ENCODE results near the gene TMEFF2.
A peak's percentile ranks its signal among the peaks of the same experiment; 100 is the strongest.
"Not testable (repeated sequence)": the region's sequence is repeated elsewhere in the genome, so short reads cannot be mapped to it uniquely, and the experiment has no call there.

The TMEFF2 gene

GRCh38 chr2:192132604-192133003 is 62.1 kb downstream of the TMEFF2 start:
- DNase-seq: not testable (repeated sequence)

DNA sequence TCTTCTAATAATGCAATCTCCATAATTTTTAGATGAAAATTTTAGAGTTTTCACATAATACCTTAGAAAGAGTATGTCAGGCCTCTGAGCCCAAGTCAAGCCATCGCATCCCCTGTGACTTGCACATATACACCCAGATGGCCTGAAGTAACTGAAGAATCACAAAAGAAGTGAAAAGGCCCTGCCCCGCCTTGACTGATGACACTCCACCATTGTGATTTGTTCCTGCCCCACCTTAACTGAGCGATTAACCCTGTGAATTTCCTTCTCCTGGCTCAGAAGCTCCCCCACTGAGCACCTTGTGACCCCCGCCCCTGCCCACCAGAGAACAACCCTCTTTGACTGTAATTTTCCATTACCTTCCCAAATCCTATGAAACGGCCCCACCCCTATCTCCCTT is 64.4 kb downstream of the TMEFF2 start:
- not testable (repeated sequence) for DNase-seq

GRCh38 chr2:192128655-192129054 is 66.1 kb downstream of the TMEFF2 start:
- DNase-seq: peak in 11 of 58 donors; percentile 3 to 27 (median 10)

- DNase-seq: no peak
Measured at GRCh38 chr2:192127434-192127833, 67.3 kb downstream of the TMEFF2 start.

- DNase-seq: no peak
Measured at GRCh38 chr2:192126912-192127311, 67.8 kb downstream of the TMEFF2 start.

- DNase-seq: no peak
Measured at GRCh38 chr2:192126426-192126825, 68.3 kb downstream of the TMEFF2 start.

DNA sequence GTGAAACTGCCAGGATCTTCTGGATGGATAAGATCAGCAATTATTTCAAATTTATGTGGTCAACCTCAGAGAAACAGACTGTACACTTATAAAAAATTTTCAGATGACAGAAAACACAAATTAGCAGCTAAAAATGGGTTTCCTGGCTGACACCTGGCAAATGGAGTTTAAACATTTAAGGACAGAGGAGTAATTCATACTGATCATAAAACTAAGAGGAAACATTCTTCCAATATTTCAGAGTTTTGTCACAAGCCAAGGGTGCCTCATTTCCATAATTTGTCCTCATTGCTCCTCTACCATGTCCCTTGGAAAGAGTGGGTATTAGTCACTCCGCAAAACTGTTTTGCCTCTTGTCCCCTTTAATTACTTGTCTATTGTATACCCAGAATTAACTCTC is 70.2 kb downstream of the TMEFF2 start:
- DNase-seq: no peak

GRCh38 chr2:192123847-192124246 is 70.9 kb downstream of the TMEFF2 start:
- peak in 29 of 58 donors; percentile 0 to 70 (median 17) for DNase-seq

- DNase-seq: no peak
Measured at GRCh38 chr2:192122946-192123345, 71.8 kb downstream of the TMEFF2 start.

DNA sequence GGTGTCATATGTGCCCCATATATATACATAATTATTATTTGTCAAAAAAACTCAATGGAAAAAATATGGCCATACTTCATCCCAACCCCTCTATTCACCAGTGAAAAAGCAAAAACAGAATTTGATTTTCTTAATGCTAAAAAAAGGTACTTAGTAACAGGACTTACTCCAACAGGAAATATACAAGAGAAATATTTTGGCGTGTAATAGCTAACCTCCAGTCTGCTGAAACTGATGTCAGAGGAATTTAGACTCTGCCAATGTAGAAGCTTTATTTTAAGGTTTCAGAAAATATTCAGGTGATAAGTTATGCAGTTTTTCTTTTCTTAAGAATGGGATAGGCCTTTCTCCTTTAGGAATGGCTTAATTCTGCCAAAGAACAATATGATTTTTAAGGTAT is 72.6 kb downstream of the TMEFF2 start:
- no peak for DNase-seq

DNA sequence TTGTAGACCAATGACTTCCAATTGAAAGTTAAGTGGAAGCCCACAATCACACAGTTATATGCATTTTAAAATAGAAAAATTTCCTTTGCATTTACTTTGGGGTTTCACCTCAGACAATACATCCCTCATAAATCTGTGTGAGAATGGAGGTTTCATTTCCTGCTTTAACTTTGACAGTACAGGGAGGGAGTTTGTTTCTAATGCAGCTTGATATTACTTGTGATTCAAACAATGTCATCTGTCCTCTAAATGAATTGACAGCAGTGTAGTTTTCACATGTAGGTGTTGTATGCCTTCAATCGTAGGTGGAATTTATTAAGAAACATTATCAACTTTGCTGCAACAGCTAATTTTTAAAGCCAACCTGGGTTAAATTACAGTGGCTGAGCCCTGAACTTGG is 75.2 kb downstream of the TMEFF2 start:
- no peak for DNase-seq

GRCh38 chr2:192117705-192118104 is 77.0 kb downstream of the TMEFF2 start:
- DNase-seq: no peak

- not testable (repeated sequence) for DNase-seq
Measured at GRCh38 chr2:192111536-192111935, 83.2 kb downstream of the TMEFF2 start.

- no peak for DNase-seq
Measured at GRCh38 chr2:192099742-192100141, 95.0 kb downstream of the TMEFF2 start.

GRCh38 chr2:192098814-192099491 is 95.8 kb downstream of the TMEFF2 start:
- no peak for DNase-seq

DNA sequence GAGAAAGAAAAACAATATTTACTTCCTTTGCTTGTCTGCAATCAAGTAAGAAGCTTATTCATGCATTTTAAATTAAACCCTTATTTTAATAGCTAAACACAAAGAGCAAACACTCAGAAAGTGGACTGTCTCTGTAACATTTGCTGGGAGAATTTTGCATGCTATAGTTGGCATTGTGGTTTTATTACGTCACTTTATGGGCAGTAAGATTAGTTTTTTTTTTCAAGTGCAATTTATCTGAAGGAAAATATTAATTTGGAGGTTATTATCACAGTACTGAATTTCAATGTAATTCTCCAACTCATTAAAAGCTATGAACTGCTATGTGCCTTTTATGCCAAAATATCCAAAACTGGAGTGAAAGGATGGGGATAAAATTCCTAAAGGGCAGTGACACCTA is 103.3 kb downstream of the TMEFF2 start:
- DNase-seq: no peak

DNA sequence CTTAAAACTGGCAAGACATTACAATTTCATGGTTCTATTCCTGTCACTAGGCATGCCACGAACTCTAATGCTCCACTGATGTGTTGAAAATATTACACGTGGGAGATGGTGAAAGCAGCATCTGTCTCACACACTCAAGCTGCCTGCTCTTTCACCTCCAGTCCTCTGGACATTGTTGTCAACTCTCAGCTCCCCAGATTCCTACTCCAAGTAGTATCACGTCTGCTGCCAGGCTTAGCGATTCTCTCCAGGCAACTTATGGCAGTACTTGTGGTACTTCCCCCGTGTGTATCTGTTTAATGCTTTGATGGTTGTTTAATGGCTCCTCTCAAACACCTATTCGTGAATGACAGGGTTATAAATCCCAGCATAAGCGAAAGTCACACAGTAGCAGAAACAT is 103.8 kb downstream of the TMEFF2 start:
- DNase-seq: no peak

- DNase-seq: no peak
Measured at GRCh38 chr2:192087398-192087958, 107.3 kb downstream of the TMEFF2 start.

- DNase-seq: no peak
Measured at GRCh38 chr2:192082121-192082520, 112.6 kb downstream of the TMEFF2 start.

GRCh38 chr2:192080096-192080495 is 114.6 kb downstream of the TMEFF2 start:
- DNase-seq: not testable (repeated sequence)

DNA sequence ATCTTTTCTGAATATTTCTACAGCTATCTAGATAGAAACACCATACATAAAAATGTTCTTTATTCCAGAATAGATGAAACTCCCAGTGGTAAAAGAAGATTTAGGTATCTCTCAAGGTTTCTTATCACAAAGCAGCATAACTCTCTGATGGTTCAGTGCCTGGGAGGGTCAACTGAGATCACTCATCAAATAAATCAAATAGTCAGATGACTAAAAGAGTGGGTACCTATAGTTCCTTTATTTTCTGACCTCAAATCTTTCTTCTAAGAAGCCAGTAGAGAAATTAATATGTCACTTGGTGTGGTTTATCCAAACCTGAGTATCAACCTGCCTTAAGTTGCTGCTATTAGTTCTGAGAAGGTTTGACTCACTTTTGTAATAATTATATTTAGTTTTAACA is 120.9 kb downstream of the TMEFF2 start:
- no peak for DNase-seq

GRCh38 chr2:192072778-192073177 is 122.0 kb downstream of the TMEFF2 start:
- DNase-seq: no peak

DNA sequence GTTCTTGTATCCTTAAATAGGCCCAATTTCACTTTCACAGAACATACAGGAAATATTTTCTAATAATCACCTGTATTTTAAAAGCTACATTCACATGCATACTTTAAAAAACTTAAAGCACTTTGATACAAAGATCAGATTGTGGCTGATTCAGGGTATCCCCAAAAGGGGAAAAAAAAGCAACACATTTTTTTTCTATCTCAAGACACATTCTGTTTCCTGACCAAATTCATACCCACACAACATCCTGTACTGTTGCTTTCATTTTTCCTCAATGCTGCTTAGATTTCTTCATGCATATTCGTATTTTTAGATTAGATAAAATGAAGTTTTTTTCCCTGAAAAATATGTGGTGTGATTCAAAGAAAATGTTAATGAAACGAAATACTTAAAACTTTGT is 122.5 kb downstream of the TMEFF2 start:
- no peak for DNase-seq
